Measurements from ENCODE around the gene STXBP2.

DNA sequence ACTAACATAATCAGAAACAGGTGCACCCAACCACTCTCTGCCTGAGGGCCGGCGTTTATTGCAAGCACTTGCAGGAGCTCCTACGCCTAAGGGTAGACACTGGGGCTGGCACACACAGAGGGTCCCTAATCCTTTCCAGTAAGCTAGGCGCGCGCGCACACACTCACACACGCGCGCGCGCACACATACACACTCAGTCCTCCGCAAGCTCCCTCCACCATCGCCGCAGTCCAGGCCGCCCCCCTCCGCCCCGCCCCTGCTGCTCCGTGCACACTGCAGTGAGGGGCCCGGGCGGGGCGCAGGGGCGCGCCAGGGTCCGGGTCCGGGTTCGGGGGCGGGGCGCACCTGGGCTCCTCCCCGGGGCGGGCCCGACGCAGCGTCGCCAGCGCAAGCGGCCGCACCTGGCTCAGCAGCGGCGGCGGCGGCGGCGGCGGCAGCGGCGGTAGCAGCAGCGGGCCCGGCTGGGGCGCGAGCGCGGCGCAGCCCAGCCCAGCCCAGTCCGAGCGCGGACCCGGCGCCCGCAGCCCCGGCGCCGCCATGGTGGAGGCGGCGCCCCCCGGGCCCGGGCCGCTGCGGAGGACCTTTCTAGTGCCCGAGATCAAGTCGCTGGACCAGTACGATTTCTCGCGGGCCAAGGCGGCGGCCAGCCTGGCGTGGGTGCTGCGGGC is 41.3 kb upstream of the STXBP2 start, which contains the start of gene CAMSAP3:
- TF ChIP-seq EZH2phosphoT487 (IDR thresholded peaks at IDR 0.05; ENCODE audit: insufficient read depth, low read depth) (no peak), EZH2 (IDR thresholded peaks at IDR 0.05; ENCODE audit: insufficient read depth, poor library complexity, severe bottlenecking) (peak; percentile 81)
